HG03045 (cell line): ENCODE results near the gene CCDC61.

Experiments used
- ATAC-seq: cut with Tn5 transposase; IDR thresholded peaks from one replicate; pipeline ENCODE4 v1.9.1; 2021; ENCODE audit warnings: mild to moderate bottlenecking, moderate library complexity; ENCODE audit not compliant: unreplicated experiment

CCDC61 gene, protein sequence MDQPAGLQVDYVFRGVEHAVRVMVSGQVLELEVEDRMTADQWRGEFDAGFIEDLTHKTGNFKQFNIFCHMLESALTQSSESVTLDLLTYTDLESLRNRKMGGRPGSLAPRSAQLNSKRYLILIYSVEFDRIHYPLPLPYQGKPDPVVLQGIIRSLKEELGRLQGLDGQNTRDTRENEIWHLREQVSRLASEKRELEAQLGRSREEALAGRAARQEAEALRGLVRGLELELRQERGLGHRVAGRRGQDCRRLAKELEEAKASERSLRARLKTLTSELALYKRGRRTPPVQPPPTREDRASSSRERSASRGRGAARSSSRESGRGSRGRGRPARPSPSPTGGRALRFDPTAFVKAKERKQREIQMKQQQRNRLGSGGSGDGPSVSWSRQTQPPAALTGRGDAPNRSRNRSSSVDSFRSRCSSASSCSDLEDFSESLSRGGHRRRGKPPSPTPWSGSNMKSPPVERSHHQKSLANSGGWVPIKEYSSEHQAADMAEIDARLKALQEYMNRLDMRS

DNA sequence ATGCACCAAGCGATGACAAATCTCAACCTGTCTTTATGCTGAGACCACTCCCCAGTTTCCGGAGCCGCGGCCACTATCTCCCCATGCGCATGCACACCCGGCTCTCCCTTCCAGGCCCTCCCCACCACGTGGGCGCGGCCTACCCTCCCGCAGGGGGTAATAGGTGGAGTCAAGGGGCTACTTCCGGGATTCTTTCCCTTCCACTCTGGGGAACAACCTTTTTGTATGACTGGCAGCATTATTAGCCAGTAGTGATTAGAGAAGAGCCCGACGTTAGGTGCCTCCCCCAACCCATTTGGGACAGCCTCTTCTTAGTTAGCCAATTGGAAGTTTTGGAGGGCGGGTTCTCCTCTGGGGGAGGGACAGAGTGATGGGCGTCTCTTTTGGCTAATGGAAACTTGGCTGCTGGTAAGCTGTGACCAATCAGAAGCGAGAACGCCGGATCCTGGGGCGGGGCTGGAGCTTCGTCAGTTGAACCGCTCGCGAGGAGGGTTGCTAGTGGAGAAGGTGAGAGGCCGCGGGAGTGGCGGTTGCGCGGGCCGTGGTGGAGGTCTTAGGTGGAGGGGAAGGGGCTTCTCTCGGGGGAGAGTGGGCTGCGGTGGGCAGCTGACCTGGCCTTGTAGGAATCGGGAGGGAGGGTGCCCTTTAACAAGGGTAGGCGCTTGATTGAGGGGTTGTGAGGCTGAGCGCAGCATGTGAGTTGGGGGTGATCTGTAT is at the start of gene CCDC61:
Gene CCDC61, plus strand, starts transcription at position 470 of the 717 bp plus-strand sequence. CDS start 7,552 bp downstream, outside the sequence.
- ATAC-seq, result peak; percentile 96

DNA sequence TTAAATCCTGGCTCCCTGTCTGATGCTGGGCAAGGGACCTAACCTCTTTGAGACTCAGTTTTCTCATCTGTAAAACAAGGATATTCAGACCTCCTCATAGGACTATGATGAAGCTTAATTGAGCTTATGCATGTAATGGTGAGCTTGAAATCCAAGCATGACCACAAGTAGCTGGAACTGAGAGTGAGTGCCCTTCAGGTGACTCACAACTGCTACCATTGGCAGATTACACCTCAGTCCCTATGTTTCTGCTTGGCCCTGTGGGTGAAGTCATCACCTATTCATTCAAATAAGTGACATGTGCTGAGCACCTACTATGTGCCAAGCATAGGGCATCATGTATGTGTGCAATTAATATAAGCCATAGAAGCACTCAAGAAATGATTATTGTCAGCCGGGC is 47.3 kb upstream of the CCDC61 start:
- no peak for ATAC-seq

DNA sequence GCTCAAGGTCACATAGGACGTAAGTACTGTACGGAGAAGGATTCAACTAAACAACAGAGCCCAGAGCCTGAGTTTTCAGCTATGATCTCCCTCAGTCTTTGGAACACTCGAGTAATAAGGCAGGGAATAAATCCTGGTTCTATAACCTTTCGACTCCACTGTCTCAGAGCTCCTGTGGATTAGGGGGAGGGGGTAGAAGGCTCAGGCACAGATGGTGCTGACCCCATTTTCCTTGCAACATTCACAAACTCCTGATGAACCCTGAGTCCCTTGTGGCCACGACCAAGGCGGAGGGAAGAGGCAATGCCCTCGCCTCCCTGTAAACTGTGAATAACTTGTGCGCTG is 43.0 kb upstream of the CCDC61 start:
- ATAC-seq, result no peak

DNA sequence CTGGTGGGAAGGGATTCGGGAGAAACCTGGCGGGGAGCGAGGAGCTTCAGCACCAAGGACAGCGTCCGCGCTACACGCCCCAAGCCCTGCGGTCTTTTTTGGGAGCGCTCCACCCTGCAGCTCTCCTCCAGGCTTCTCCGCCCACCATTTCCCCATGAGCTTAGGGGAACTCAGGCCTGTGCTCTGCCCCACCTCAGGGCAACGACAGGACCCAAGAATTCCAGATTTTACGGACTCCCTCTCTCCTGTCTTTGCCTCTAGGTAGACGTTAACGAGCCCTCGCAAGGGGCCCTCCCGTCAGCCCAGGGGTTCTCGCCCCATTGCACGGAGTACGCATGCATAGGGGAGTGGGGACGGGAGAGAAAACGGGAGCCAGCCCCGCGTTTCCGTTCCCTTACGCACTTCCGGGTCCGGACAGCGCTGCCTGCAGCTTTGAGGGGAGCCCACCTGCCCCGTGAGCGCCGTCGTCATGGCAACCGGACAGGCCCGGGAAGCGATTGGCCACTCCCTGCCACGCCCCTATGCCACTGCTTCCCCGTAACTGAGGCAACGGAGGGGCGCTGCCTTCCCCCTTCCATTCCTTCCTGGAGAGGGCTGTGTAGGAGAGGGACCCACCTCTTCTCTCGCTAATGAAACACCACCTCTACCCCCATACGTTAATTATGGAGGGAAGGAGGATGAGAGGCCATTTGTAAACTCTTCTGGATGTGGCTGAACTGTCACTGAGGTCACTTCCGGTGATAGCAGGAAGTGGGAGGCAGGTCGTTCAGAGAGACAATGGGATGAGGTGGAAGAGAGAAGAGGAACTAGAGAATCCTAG is 42.4 kb upstream of the CCDC61 start:
- no peak for ATAC-seq

DNA sequence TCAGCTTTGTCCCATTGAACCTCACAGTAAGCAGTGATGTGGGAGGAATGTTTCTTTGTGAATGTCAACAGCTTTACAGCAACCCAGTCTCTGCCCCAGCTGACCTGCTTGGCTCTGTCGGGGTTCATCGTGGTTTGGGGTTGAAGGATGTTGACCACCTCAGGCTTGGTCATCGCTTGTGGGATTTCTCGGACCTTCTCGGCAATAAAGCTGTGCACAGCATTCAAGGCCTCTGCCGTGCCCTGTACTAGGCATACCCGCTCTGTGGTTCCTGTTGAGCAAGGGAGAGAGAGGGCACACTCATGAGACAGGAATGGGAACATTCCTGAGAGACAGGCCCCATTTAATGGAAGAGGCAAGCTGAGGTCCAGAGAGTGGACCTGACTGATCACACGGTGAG is 41.6 kb upstream of the CCDC61 start:
- no peak for ATAC-seq

DNA sequence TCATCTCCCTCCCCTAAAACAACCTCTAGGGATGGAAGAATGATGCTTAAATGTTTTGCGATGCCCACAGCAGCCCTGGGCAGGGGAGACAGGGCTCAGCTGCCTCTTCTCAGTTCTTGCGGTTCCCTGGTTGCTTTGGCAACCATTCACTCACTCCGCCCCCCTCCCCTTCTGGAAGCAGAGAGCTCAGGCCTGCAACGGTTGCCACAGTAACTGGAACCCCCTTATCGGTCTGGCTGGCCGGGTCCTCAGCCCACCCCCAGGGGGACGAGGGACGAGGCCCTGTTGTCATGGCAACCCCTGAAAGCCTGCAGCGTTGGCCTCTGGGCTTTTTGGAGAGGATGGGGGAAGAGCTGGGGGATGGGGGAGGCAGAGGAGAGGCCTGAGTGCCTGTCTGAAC is 41.1 kb upstream of the CCDC61 start:
- no peak for ATAC-seq

DNA sequence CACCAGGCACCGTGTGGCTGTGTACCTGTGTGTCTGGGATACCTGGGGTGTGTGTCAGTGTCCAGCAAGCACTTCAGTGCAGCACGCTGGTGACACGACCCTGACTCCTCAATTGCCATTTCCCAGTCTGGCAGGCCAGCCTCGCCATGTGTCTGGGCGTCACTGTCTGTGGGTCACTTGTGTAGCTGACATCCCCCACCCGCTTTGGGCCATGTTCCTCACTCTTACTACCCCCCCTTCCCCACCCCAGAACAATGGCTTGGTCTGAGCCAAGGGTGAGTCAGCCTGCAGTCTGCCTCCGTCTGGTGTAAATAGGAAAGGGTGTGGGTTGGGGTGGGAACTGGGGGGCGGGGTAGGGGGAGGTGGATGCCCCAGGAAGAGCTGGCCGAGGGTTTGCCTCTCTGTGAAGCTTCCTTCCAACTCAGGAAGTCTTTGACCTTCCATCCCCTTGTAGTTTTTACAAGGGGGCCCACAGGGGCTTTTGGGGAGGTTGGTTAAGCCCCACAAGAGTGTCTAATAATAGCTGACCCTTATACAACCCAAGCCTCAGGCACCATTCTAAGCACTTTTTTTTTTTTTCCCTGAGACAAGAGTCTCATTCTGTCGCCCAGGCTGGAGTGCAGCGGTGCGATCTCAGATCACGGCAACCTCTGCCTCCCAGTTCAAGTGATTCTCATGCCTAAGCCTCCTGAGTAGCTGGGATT is 39.2 kb upstream of the CCDC61 start:
- no peak for ATAC-seq

DNA sequence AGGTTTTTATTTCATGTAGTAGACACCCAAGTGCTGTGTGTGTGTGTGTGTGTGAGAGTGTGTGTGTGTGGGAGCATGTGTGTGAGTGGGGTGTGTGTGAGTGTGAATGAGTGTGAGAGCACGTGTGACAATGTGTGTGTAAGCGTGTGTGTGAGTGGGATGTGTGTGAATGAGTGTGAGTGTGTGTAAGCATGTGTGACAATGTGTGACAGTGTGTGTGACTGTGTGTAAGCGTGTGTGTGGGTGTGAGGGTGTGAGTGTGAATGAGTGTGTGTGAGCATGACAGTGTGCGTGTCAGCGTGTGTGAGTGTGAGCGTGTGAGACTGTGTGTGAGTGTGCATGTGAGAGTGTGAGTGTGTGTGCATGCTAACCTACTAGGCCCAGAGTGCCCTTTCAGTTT is 36.9 kb upstream of the CCDC61 start:
- ATAC-seq, result no peak

DNA sequence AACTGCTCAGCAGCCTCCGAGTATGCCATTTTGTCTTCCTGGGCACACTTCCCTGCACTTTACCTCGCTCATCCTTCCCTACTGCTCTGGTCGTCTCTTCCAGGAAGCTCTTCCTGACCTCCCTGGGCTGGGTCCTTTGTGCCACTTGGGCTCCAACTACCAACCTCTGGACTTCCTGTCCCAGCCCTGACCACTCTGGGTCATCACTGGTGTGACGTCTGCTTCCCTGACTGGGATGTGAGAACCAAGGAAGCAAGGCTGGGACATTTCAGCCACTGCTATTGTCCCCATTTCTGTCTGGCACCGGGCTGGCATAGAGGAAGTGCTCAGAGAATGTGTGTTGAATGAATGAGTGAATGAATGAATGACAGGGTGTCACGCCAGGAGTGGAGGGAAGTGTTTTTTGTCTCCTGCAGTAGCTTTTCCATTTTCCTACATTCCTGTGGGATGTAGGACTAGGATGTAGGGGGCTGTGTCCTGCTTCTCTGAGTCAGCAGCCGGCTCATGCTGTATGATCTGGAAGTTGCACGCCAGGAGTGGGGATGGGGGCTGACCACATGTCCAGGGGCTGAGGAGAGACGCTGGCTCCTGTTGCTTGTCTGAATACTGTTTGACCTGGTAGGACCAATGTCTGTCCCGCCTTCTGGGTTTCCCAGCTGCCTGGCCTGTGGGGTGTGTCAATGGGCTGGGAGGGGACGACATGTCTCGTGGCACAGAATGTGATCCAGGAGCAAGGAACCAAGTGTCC is 36.3 kb upstream of the CCDC61 start:
- no peak for ATAC-seq

DNA sequence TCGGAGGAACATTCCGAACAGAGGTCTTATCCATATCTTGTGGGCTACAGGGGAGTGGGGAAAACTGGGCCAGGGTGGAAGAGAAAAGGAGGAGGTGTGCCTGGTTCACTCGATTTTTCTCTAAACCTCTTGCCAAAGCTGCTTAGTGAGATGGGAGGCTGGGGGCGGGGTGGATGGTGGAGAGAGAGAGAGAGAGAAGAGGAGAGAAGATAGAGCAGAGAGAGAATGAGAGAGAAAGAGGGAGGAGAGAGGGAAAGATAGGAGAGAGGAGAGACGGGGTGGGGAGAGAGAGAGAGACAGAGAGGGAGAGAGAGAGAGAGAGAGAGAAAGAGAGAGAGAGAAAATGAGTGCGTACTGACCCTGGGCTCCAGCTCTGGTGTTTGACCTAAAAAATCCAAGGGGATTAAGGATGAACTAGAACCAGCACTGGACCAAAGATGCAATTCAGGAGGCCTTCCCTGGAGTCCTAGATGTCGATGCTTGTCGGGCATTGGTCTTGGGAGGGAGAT is 35.7 kb upstream of the CCDC61 start:
- no peak for ATAC-seq

DNA sequence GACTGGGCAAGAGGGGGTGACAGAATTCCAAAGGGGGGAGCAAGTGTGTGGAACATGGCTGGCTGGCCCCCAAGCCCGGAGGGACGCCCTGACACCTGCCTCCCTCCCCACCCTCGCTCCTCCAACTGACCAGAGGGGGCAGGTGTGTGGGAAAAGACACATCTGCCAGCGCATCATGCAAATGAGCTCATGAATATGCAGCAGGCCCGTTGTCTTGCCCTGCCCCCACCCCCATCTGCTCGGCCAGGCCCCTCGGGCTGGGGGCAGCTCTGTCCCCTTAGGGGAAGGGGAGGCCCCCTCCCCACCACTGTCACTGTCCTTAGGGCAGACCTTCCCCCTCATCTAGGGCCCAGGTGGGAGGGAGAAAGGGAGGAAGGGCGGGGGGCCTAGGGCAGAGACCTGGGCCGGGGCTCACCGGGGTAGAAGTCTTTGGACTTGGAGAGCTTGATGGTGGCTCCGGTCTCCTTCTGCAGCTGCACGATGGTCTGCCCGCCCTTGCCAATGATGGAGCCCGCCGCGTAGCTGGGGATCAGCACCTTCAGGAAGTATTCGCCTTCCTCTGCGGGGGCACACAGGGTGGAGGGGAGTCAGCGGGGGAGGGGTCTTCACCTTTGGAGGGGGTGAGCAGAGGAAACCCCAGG is 34.6 kb upstream of the CCDC61 start:
- no peak for ATAC-seq

DNA sequence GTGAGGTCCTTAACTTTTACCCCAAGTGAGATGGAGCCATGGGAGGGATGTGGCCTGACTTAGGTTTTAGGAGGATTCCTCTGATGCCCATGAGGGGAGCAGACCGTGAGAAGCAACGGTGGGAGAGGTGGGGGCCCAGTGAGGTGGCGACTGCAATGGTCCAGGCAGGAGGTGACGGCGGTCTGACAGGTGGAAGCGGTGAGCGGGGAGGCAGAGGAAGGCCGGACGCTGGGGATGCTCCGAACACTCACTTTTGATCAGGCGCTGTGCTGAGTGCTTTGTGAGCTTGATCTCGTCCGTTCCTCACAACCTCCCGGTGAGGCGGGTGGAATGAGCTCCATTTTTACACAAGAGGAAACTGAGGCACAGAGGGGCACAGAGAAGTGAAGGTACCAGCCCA is 33.2 kb upstream of the CCDC61 start:
- no peak for ATAC-seq

DNA sequence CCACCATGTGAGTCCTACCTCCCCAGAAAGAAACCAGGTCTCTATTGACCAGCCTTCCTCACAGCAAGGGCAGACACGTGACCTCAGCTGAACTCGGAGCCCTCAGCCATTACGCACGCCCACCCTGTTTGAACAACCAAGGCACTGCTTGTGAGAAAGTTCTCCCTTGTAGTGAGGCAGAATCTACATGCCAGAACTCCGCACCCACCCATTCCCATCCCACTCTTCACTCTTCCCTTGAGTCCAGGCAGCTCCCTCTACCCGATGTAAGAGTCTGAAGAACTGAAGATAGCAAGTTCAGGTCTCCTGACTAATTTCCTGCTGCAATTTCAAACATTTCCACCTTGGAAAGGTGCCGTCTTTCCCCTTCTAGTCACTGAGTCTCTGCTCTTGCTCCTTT is 28.0 kb upstream of the CCDC61 start:
- ATAC-seq, result no peak

DNA sequence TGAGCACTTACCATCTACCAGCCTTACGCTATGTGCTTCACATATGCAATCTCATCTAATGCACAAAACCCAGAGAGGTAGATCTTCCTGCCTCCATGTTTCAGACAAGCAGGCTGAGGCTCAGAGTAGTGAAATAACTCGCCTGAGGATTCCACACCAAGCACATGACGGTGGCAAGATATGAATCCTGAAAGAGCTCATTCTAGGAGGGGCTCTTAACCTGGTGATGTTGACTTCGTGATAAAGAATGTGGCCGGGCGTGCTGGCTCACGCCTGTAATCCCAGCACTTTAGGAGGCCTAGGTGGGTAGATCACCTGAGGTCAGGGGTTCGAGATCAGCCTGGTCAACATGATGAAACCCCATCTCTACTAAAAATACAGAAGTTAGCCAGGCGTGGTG is 26.6 kb upstream of the CCDC61 start:
- no peak for ATAC-seq

DNA sequence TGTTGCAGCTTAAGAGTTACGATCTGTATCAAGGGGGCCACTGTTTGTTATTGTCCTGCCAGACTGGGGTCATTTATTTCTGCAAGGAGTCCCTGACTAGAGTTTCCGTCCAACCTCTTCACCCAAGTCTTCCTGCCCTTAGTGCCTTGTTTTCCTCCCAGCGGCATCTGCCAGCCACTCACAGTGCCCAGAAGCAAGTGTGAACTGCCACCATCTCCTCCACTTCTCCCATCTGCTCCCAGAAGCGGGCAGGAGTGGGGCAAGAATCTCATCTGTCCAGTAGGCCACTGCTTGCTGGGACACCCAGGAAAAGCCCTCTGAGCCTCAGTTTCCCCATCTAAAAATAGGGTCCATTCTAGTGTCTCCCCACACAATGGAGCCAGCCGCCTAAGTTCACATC is 25.6 kb upstream of the CCDC61 start:
- no peak for ATAC-seq

DNA sequence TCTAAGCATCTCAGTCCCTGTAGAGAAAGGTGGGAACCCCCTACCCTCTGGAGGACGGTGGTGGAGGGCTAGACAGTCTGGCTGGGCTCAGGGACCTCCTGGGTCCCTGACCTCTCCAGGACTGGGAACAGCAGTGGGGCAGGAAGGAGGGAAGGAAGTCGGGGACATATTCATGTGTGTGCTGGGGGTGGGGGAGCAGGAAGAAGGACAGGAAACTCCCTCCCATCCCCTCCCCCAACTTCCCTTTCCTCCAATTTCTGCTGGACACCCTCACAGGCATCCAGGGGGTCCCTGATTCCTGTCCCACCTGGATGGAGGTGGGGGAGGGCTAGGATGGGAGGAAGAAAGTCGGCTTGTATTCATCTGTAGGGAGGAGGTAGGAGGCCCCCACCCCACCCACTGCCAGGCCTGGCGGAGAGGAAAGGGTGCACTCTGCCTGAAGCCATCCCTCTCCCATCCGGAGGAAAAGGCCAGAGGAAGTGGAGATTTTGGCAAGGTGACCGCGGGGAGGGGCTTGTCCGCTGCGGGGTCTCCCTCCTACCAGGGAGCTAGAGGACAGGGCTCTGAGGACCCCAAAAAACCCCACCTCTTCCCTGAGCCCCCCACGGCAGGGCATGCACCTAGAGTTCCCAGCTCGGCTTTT is 23.9 kb upstream of the CCDC61 start:
- ATAC-seq, result no peak

DNA sequence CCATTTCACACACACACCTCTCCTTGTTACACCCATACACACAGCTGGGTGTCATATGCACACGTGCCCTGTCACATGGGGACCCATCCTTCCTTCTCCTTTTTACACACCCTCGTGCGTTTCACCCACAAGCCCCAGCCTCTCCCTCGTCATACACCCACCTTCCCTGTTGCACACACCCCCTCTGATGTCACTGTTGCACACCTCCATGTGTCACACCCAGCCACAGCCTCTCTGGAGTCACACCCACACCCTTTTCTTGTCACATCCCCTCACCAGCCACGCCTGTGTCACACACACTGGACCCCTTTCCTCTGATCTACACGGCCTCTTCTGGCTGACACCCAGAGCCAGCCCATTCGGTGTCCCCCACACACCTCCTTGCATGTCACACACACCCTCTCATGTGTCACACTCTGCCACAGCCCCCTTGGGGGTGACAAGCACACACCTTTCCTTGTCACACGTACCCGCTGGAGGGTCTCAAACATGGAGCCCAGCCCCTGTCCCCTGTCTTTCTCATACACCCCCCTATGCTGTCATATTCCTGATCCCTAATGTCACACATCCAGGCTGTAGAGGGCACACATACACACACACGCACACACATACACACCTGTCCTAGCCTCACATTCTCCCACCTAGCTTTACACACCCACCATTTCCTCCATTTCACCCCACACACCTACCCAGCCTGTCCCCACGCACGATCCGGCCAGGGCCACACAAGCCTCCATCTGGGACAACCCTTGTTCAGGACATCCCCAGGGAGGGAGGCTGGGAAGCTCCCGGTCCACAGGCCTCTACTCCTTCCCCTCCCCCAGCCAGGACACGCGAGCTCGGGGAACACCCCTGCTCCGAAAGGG is 23.0 kb upstream of the CCDC61 start:
- no peak for ATAC-seq

DNA sequence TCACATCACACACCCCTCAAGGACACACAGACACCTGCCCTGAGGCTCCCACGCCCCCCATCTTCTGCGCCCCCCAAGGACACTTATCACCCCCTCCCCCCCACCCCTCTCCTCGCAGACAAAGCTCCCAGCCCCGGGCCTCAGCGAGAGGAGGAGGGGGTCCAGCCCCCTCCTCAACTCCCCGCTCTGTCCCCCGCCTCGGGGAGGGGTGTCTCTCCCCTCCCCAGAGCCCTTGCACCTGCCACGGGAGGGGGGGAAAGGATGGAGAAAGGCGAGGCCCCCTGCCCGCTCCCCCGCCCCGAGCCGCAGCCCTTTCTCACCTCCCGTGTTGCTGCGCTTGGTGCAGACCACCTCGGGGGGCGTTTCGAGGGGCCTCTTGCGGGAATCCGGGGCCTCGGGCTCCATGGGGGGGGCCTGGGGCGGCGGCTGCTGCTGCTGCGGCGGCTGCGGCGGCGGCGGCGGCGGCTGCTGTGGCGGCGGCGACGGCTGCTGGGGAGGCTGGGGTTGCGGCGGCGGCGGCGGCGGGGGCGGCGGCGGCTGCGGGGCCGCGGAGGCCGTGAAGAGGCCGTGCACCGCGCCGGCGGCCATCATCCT is 22.2 kb upstream of the CCDC61 start:
- no peak for ATAC-seq
